CD4-positive, alpha-beta T cell treated with Interleukin-2 at 100 ng/mL for 4 hours (primary cell): ENCODE data around the gene IGLON5.

Source experiments
- DNase-seq: peaks from one replicate; pipeline ENCODE4 v3.0.0-alpha.2; 2020; ENCODE audit warnings: low spot score

IGLON5 gene

DNA sequence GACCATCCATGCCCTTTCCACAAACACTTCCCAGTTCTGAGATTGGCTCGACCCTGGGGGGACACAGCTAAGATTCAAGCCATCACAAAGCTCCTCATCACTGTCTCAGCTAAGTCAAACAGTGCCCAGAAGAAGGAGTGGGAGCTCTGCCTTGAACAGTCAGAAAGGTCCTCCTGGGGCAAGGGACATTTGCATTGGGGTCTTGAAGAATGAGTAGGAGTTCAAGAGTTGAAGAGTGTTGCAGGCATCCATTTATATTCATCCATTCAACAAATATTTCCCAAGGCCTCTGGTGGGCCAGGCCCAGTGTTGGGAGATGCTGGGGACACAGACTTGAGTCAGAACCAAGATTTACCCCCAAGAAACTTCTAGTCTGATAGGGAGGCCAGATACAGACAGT, 6.5 kb downstream of the IGLON5 start:
- DNase-seq, result no peak

DNA sequence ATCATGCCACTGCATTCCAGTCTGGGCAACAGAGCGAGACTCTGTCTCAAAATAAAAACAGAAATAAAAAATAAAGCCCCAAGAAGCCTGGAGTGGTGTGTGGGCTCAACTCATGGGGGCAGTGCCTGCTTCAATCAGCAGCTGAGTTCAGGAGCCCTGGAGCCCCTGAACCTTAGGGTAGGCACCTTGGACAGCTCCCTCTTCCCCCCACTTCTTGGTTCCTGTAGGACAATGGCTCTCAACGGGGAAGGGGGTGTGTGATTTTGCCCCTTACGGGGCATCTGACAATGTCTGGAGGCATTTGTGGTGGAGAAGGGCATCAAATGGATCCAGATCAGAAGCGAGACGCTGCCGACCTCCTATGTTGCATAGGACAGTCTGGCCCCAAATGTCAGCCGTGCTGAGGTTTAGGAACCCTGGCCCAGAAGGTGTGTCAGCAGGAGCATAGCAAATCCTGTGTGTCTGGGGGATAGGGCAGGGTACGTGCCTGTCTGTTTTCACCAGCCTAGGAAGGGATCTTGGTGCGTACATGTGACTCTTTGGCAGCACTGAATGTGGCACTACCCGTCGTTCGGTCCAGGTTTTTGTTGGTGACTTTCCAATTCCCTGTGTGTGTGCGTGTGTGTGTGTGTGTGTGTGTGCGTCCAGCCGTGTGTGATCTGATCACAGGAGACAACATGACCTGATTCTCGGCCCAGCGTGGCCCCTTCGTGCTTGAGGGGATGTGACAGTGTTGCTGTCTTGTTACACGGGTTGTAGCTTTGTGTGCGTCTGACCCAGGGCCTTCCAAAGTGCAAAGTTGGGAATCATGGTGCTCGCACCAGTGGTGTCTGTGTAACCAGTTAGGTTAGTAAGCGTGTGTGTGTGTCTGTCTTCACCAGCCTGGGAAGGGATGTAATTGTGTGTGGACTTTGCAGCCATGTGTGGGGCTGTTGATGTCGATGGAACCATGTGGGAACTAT, 7.5 kb downstream of the IGLON5 start:
- no peak for DNase-seq

DNA sequence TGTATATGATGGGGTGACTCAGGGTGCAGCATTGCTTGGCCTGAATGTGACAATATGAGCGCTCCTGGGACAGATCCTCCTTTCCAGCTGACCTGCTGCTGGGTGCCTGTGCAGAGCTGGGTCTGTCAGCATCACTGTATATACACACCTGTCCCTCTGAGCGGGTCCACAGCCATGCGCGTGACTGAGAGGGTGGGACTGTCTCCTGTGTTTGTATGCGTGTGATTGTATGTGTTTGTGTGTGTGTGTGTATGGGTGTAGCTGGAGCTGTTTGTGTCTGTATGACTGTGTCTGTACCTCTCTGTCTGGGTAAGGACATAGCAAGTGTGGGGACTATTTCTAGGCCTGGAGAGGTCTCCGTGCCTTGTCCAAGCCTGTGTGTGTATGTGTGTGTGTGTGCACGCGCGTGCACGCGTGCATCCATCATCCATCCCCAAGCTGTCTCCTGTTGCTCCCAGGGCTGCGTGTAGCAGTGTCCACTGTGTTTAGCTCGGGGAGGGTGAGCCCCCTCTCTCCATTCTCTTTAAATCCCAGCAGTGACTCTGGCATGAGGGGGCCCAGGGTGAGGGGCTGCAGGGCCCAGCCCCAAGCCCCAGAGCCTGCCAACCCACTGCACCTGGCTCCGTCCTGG, 8.3 kb downstream of the IGLON5 start:
- no peak for DNase-seq

DNA sequence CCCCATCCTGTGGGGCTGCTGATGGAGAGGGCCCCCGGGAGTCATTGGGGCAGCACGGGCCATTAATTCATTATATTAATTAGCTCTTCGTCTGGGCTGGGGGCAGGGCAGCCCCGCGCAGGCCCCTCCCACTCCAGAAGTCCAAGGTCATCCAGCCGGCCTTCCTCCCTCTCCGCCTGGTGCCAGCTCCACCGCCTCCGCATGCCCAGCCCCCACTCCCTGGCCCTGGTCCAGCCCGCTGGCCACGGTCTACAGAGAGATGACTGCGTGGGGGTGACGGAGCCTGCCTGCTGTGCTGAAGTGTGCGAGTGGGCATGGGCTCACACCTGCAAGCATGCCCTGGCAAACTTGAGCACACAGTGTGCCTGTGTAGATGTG, 8.8 kb downstream of the IGLON5 start:
- DNase-seq, result no peak

DNA sequence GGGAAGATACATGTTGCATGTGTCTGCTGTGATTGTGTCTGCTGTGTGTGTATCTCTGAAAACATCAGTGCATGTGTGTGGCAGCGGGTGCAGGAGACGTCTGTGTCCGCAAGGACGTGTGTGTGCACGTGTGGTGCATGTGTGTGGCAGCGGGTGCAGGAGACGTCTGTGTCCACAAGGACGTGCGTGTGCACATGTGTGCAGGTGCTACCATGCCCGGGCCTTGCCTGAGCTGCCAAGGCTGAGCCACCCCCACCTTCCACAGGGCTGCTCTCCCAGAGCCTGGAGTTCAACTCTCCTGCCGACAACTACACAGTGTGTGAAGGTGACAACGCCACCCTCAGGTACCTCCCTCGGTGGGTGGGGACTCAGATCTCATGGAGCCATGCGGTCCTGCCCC, 10.4 kb downstream of the IGLON5 start:
- no peak for DNase-seq

DNA sequence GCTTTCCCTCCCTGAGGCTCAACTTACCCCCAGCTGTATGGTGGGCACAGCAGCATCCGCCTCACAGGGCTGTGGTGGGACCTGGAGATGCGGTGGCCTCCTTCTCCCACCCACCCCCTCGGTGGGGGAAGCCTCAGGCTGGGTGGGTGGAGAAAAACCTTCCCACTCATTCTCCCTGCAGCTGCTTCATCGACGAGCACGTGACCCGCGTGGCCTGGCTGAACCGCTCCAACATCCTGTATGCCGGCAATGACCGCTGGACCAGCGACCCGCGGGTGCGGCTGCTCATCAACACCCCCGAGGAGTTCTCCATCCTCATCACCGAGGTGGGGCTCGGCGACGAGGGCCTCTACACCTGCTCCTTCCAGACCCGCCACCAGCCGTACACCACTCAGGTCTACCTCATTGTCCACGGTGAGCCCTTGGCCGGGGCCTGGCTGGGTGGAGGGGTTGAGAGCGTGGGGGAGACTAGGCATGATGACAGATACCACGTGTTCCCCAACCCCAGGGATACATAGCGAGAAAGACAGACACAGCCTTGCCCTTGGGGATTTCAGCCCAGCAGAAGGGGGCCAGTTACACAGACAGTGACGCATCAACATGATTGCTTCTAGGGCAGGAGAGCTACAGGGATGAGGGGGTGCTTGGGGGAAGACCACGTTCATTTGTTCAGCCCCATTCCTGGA, 12.2 kb downstream of the IGLON5 start:
- DNase-seq, result no peak

DNA sequence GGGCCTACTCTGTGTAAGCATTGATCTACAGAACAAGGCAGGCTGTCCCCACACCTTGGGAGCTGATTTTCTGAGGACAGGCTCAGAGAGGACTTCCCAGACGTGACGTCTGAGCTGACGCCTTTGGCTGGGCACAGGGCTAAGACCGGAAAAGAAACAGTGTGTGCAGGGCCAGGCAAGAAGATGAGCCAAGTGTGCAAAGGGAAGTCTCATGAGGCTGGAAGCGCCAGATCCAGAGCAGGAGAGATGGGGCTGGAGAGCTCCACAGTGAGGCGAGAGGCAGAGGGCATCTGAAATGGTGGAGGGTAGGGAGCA, 12.7 kb downstream of the IGLON5 start:
- DNase-seq, result no peak

DNA sequence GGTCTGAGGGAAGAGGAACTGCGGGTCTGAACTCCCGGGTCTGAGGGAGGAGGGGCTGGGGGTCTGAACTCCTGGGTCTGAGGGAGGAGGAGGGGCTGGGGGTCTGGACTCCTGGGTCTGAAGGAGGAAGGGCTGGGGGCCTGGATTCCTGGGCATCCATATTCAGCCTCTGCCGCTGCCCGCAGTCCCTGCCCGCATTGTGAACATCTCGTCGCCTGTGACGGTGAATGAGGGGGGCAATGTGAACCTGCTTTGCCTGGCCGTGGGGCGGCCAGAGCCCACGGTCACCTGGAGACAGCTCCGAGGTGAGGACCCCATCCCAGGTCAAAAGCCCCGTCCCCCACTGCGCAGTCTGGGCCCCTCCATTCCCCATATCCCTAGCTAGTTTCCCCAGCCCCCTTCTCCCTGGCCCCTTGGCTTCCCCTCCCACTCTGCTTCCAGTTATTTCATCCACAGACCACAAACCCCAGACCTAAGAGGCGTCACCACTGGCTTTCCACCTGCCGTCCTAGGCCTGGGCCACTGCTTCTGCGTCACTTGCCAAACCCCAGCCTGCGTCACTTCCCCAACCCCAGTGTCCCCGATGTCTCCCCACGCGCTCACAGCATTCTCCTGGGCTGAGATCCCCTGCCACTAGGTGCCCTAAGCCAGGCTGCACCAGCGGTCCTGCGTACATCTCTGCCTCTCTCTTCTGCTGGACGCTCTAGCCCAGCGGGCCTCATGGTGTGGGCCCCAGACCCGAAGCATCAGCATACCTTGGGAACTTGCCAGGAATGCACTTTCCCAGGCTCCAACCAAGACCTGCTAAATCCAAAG, 13.9 kb downstream of the IGLON5 start:
- DNase-seq, result no peak

DNA sequence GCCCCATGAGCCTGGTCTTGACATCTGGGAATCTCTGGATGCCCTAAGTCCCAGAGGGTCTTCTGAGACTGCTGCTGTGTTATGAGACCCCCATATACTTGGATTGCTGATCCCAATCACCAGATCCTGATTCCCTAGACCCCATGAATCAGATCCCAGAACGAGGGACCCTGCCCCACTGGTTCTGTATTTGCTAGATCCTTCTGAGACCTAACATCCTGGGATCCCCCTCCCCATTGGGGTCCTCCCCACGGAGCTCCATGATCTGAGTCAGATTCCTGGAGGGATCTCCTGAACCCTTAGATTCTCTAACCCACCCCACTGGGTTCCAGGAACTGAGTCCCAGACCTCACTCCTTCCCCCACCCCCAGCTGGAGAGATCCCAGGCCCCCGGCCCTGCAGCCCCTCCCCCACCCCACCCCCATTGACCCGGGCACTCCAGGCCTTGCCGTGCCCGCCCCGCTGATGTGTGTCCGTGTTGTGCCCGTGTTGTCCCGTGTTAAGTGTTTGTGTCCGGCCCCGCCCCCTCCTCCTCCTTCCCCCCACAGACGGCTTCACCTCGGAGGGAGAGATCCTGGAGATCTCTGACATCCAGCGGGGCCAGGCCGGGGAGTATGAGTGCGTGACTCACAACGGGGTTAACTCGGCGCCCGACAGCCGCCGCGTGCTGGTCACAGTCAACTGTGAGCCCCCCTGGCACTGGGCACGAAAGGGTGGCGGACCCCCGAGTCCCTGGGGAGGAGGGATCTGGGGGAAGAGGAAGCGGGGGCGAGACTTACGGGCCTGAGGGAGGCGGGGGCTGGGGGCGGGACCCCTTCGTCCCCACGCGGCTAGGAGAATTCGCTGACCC, 15.0 kb downstream of the IGLON5 start:
- no peak for DNase-seq

DNA sequence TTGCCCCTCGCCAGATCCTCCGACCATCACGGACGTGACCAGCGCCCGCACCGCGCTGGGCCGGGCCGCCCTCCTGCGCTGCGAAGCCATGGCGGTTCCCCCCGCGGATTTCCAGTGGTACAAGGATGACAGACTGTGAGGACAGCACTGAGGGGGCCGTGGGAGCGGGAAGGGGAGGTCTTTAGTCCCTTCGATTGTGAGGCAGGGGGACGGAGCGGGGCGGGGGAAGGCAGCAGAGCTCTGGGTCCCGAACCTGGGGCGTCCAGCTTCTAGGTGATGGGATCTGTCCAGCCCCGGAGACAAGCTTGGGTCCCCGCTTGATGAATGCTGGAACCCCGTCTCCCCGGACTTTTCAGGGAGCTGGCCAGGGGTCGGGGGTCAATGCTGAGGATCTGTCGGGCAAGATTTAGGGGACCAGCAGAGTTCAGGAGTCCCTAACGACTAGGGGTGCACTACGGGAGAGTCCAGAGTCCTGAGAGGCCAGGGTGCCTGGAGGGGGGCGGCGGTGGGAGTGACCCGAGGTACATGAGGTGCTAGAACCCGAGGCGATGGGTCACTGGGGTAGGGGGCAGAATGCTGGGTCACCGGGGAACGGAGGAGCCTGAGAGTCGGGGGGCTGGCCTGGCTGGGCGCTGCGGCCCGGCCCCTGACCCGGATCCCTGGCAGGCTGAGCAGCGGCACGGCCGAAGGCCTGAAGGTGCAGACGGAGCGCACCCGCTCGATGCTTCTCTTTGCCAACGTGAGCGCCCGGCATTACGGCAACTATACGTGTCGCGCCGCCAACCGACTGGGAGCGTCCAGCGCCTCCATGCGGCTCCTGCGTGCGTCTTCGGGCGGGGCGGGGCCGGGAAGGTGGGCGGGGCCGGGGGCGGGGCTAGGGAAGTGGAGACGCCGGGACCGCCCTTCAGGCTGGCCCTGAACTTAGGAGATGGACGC, 15.9 kb downstream of the IGLON5 start:
- no peak for DNase-seq

DNA sequence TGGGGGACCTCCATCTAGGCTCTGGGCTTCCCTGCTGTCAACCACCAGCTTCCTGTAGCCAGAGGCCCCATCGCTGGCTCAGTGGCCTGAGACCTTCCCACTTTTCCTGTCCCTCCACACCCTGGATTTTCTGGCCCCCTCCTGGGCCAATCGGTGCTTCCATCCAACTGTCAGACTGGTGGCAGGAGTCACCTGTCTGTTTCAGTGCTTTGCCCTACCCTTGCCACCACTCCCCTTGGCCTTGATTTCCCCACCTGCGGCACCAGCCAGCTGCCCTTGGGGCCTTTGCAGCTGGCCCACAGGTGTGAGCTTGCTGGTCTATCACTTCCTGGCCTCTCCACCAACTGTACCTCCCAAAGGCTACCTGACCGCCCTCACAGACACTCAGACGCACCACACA, 18.0 kb downstream of the IGLON5 start:
- no peak for DNase-seq

DNA sequence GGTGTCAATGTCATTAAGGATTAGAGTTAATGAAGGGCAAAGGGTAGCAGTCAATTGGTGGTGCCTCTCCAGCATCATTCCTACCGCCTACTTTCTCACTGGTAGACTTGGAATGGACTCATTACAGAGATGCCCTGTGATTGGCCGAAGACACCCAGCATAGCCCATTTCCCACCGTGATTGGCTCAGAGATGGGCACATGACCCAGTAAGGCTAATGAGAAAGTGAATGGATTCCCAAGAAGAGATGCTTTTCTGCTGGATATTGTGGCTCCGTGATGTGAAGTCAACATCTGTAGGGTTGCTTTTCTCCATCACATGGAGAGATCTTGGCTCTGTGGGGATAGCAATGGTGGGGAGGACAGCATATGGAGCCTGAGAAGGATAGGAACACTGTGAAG, 18.9 kb downstream of the IGLON5 start:
- DNase-seq, result no peak

DNA sequence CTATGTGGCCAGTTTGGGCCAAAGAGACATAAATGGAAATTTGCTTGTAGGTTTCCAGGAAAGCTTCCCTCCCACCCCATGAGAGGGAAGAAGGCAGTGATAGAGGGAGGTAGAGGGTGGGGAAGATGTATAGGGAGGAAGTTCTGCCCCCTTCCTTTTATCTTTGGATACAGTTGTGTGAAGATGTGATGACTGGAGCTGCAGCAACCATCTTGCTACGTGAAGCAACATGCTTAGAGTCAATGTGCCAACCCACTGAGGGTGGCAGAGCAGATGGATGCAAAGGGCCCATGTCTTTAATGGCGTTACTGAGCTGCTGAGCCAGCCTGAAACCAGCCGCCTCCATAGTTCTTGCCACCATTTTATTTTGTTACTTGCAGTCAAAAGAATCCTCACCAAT, 19.7 kb downstream of the IGLON5 start:
- no peak for DNase-seq

DNA sequence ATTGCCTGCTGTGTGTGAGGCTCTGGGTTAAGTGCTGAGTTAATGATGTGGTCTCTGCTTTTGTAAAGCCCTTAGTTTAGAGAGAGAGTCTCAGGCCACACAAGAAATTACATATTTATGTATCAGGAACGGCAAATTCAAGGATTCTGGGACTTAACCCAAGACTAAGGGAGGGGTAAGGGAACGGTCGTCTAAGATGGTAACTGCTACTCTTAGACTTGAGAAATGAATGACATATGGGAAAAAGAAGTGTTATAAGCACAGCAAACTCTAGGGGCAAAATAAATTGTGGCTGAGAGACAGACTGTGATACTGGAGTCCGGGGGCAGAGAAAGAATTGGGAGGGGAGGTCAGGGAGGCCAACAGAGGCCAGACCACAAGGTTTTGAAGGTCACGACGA, 20.3 kb downstream of the IGLON5 start:
- no peak for DNase-seq

DNA sequence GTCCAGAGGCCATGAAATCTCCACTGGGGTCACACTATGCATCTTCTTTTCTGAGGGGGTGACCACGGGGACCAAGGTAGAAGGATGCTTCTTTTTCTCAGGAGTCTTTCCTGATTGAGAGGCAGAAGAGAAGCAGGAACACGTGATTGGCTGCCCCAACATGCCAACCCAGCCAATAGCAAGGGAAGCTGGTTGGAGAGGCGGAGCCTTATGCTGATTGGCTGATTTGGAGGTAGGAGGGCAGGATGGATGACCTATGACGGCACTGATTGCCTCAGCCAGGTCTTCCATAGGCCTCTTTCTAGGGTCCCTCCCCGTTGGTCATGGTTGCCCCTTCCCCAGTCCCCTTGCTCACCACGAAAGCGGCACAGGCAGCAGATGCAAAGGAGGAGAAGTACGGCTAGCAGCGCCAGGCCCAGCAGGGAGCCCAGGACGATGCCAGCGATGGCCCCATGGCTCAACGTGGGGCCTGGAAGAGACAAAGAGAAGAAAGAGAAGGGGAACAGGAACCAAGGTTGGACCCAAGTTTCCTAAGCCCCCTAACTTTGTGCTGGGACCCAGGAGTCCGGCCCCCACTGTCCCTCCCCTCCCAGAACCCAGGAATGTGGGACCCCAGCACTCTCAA, 22.5 kb downstream of the IGLON5 start:
- no peak for DNase-seq

DNA sequence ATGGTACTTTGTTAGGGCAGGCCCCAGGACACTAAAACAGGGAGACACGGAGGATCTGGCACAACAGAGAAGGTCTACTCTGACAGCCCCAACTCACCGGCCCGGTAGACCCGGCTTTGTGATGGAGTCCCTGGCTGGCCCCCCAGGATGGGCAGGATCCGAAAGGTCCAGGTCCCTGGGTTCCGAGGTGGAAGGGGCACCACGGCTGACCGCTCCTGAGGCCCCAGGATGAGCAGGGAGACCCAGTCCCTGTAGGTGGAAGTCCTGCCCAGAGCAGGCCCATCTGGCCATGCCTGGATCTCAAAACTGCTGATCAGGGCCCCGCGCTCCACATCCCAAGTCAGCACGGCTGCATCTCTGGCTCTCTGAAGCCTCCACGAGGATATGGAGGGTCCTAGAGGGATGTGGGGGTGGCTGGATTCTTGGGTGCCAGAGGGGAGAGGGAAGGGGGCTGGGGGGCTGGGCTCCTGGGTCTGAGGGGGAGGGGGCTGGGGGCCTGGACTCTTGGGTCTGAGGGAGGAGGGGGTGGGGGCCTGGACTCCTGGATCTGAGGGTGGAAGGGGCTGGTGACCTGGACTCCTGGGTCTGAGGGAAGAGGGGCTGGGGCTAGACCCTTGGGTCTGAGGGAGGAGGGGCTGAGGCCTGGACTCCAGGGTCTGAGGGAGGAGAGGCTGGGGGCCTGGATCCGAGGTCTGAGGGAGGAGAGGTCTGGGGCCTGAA, 25.9 kb downstream of the IGLON5 start:
- no peak for DNase-seq

DNA sequence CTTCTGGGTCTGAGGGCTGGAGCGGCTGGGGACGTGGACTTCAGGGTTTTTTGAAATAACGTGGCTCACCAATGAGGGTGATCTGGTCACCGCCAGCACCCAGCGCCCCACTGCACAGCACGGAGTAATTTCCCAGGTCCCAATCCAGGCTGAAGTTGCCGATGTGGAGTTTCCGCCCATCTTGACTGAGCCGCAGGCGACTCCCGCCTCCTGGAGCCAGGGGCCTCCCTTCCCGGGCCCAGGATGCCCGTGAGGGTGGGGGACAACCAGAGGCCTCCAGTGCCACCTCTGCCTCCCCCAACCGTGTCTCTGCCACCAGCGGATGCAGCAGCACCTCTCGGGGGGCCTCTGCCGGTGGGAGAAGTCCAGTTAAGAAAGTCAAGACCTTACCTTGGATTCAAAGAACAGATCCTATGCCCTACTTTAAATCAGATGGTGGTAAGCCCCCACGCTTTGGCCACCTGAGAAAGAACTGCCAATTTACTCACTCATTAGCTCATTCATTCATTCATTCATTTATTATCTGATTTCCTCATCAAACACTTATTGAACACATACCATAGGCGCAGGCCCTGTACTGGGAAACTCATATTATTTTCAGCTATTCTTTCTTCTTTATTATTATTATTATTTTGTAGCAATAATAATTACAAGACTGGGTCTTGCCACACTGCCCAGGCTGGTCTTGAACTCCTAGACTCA, 26.6 kb downstream of the IGLON5 start:
- no peak for DNase-seq

DNA sequence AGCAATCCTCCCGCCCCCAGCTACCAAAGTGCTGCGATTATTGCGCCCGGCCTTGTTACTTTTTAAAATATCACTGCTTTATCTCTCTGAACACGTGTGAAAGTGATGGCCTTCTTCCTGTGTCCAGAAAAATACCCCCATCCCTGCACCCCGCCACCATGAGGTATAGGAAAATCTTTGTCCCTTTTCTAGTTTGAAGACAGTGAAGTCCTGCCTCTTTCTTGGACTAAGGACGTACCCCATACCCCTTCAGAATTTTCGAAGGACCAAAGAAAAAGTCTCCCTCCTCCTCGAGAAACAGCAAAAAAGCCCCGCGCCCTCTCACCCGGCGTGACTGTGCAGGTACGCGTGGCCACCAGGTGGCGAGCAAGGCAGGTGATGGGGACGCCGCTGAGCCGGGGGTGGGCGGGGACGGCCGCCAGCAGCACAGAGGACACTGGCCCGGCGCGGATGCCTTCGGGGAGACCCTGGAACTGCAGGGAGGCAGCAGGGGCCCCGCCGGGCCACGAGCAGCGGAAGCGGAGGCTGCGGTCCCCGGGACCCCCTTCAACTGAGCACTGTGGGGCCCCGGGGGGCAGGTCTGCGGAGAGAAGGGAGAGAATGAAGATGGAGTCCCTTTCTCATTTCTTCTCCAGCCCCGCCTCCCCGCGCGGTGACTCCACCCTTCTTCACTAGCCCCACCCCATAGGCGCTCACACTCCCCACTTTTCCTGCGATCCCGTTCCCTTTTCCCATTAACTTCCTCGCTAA, 27.3 kb downstream of the IGLON5 start:
- peak; percentile 82 for DNase-seq
